Upper lobe of left lung (tissue), 6 donors: ENCODE data around the gene CNIH2. TPM values are rescaled to one million over a fixed set of nuclear protein-coding genes. Genes with fewer than 3 reads are reported as not detected.

Experiments
- ATAC-seq, 2 donors: fragments of 200-7000 bp; cut with Tn5 transposase; one replicate each; pipeline ENCODE4 v1.9.1; 2022; ENCODE audit warnings: mild to moderate bottlenecking in 2 of 2, moderate library complexity in 2 of 2; ENCODE audit not compliant: low FRiP score in 2 of 2
- DNase-seq, 2 donors: peaks; one replicate each; pipeline ENCODE4 v3.0.0-alpha.2; 2019 to 2020
- H3K27ac ChIP-seq, 4 donors: fragments of 200-600 bp; sonication (generic); one replicate each; pipeline ENCODE4 v1.5.1; 2016 to 2019
- H3K27me3 ChIP-seq, 4 donors: fragments of 200-600 bp; sonication (generic); one replicate each; pipeline ENCODE4 v1.5.1; 2017 to 2019
- H3K36me3 ChIP-seq, 4 donors: fragments of 200-600 bp; sonication (generic); one replicate each; pipeline ENCODE4 v1.5.1; 2016 to 2019
- H3K4me1 ChIP-seq, 4 donors: fragments of 200-600 bp; sonication (generic); one replicate each; pipeline ENCODE4 v1.5.1; 2018 to 2019
- H3K4me3 ChIP-seq, 4 donors: fragments of 200-600 bp; sonication (generic); one replicate each; pipeline ENCODE4 v1.5.1; 2017 to 2019; ENCODE audit warnings: mild to moderate bottlenecking in 2 of 4, moderate library complexity in 1 of 4
- H3K9me3 ChIP-seq, 4 donors: fragments of 200-600 bp; sonication (generic); one replicate each; pipeline ENCODE4 v1.5.1; 2018 to 2019
- CTCF ChIP-seq, 6 experiments: fragments of 450-650 bp in 4 of 6; fragments of 200-600 bp in 2 of 6; sonication (generic) in 2 of 6; IDR thresholded peaks; one replicate each; pipeline ENCODE4 v1.5.1; 2016 to 2019; ENCODE audit warnings: antibody characterized with exemption in 6 of 6
- EP300 ChIP-seq, 4 donors: sonication (generic); formaldehyde crosslinking; IDR thresholded peaks; one replicate each; pipeline ENCODE4 v1.5.1; 2017; ENCODE audit warnings: antibody characterized with exemption in 4 of 4, control low read depth in 2 of 4
- POLR2A ChIP-seq, 4 donors: fragments of 450-650 bp; IDR thresholded peaks; one replicate each; pipeline ENCODE4 v1.5.1; 2016 to 2017; ENCODE audit warnings: antibody characterized with exemption in 4 of 4, mild to moderate bottlenecking in 2 of 4
- POLR2AphosphoS5 ChIP-seq, 2 donors: sonication (generic); formaldehyde crosslinking; IDR thresholded peaks; one replicate each; pipeline ENCODE4 v1.5.1; 2017; ENCODE audit warnings: antibody characterized with exemption in 2 of 2
- WGBS, 2 donors: methylation state at CpG; one replicate each; pipeline ENCODE4 v1.1.5; 2017 to 2018; 5-methylcytosine and 5-hydroxymethylcytosine counted together
- total RNA-seq, 6 donors: library from RNA; depleted of rRNA in 4 of 6; stranded (reverse); fragments of >200 nt in 4 of 6; gene quantifications; one replicate each; pipeline versions ENCODE4 v1.1.0 to v1.2.1, GENCODE V29; 2016 to 2021
- donor health status: DM: no; HTN: no; CAD: no; lungs with moderate emphysema.
- donor health status: DM: no; HTN: yes; CAD: no; lungs with severe emphysema.

CNIH2 gene
- total RNA-seq, 6 donors from 2014 or later = 1.4 to 2.0 (median 1.6) TPM; not detected in 2

DNA sequence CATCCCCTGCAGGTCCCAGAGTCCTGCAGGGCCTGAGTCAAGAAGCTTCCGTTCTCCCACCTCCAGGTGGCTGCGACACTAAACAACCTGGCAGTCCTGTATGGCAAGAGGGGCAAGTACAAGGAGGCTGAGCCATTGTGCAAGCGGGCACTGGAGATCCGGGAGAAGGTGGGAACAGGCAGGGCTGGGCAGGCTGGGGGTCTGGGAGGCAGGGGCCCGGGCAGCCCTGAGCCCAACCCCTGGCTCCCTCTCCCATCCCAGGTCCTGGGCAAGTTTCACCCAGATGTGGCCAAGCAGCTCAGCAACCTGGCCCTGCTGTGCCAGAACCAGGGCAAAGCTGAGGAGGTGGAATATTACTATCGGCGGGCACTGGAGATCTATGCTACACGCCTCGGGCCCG, 14.2 kb upstream of the CNIH2 start:
- TF ChIP-seq POLR2A (IDR thresholded peaks at IDR 0.05) = no peak
- no peak for TF ChIP-seq CTCF (IDR thresholded peaks at IDR 0.05)
- no peak for TF ChIP-seq EP300 (IDR thresholded peaks at IDR 0.05)
- no peak for TF ChIP-seq POLR2AphosphoS5 (IDR thresholded peaks at IDR 0.05)
- WGBS, 2 donors = 92 to 95% methylated on average over 9 to 10 of the region's 10 CpGs
- Histone ChIP-seq H3K9me3 (no peaks in the 10 kb centered on the region), H3K36me3 (peaks cover 0 to 60% (median 29%) of the 10 kb centered on the region in 4 donors), H3K27me3 (no peaks in the 10 kb centered on the region), H3K4me3 (no peak overlapping the region), H3K27ac (no peak overlapping the region), H3K4me1 (peaks cover 11 to 14% (median 13%) of the 10 kb centered on the region in 4 donors)
- ATAC-seq (no peak), DNase-seq (no peak)

GRCh38 chr11:66264383-66264782, 13.6 kb upstream of the CNIH2 start:
- peaks cover 9 to 14% (median 12%) of the 10 kb centered on the region in 4 donors for H3K4me1 ChIP-seq
- H3K4me3 ChIP-seq = no peak overlapping the region
- H3K36me3 ChIP-seq = peaks cover 0 to 55% (median 29%) of the 10 kb centered on the region in 4 donors
- no peak for ATAC-seq
- no peak overlapping the region for H3K27ac ChIP-seq
- WGBS, 2 donors = 88 to 97% methylated on average over 7 to 8 of the region's 8 CpGs
- DNase-seq = no peak
- no peaks in the 10 kb centered on the region for H3K27me3 ChIP-seq
- TF ChIP-seq POLR2AphosphoS5 (IDR thresholded peaks at IDR 0.05) (no peak), POLR2A (IDR thresholded peaks at IDR 0.05) (no peak), CTCF (IDR thresholded peaks at IDR 0.05) (no peak), EP300 (IDR thresholded peaks at IDR 0.05) (no peak)
- H3K9me3 ChIP-seq = no peaks in the 10 kb centered on the region

GRCh38 chr11:66264914-66265313, 13.1 kb upstream of the CNIH2 start:
- Histone ChIP-seq H3K4me3 (no peak overlapping the region), H3K4me1 (peaks cover 14 to 20% (median 17%) of the 10 kb centered on the region in 4 donors), H3K27me3 (no peaks in the 10 kb centered on the region), H3K36me3 (peaks cover 0 to 52% (median 29%) of the 10 kb centered on the region in 4 donors), H3K9me3 (no peaks in the 10 kb centered on the region), H3K27ac (no peak overlapping the region)
- peak in 2 of 6 experiments; percentile 4 to 31 for TF ChIP-seq CTCF (IDR thresholded peaks at IDR 0.05)
- no peak for TF ChIP-seq POLR2A (IDR thresholded peaks at IDR 0.05)
- DNase-seq = no peak
- ATAC-seq = no peak
- WGBS, 2 donors = 80 to 87% methylated on average over 3 to 9 of the region's 12 CpGs

DNA sequence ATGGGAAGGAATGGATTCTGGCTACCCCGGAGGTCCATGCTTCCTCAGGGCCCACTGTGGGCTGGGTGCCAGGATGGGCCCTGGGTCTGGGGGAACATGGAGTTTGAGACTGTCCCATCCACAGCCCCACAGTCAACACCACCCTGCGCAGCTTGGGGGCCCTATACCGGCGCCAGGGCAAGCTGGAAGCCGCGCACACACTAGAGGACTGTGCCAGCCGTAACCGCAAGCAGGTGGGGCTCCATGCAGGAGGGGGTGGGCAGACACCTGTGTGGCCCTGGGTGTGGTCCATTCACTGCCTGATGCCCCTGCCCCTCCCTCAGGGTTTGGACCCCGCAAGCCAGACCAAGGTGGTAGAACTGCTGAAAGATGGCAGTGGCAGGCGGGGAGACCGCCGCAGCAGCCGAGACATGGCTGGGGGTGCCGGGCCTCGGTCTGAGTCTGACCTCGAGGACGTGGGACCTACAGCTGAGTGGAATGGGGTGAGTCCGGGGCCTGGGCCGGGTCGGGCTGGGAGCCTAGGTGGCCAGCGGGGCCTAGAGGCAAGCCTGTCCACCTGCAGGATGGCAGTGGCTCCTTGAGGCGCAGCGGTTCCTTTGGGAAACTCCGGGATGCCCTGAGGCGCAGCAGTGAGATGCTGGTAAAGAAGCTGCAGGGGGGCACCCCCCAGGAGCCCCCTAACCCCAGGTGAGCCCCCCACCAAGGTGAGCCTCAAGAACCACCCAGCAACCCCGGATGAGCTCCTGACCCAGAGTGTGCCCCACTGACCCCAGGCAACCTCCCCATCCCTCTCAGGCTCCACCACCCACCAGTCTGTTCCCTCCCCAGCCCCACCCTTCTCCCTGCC, 12.2 kb upstream of the CNIH2 start:
- Histone ChIP-seq H3K9me3 (no peaks in the 10 kb centered on the region), H3K36me3 (peaks cover 0 to 49% (median 25%) of the 10 kb centered on the region in 4 donors), H3K27me3 (no peaks in the 10 kb centered on the region), H3K4me1 (peaks cover 22 to 28% (median 25%) of the 10 kb centered on the region in 4 donors), H3K4me3 (no peak overlapping the region), H3K27ac (no peak overlapping the region)
- ATAC-seq (no peak), DNase-seq (peak in 1 of 2 donors; percentile 86)
- no peak for TF ChIP-seq POLR2A (IDR thresholded peaks at IDR 0.05)
- WGBS, 2 donors = 94 to 98% methylated on average over 9 to 26 of the region's 26 CpGs

DNA sequence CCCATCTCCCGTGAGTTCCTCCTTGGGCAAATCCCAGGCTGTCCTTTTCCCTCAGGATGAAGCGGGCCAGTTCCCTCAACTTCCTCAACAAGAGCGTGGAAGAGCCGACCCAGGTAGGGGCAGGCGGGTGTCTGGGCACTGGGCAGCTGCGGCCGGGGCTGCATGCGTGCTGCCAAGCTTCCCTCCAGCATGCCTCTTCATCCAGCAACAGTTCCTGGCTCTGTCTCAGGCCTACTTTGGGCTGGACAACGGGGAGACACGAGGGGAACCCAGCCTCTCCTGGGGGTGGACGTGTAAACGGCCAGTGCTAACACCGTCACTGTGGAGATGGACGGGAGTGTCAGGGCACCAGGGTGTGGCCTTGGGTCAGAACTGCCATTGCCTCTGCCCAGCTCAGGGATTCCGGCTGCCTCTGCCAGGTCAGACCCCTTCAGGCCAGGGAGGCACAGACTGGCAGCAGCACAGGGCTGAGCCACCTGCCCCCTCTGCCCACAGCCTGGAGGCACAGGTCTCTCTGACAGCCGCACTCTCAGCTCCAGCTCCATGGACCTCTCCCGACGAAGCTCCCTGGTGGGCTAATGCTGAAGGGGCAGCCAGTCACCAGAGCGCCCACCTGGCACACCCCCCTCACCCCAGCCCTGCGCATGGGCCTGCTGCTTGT, 11.5 kb upstream of the CNIH2 start:
- Histone ChIP-seq H3K9me3 (no peaks in the 10 kb centered on the region), H3K4me3 (peak overlapping the region in 2 of 4 donors; percentile 79 to 82), H3K4me1 (peaks cover 24 to 33% (median 26%) of the 10 kb centered on the region in 4 donors), H3K27me3 (no peaks in the 10 kb centered on the region), H3K36me3 (peaks cover 0 to 42% (median 21%) of the 10 kb centered on the region in 4 donors), H3K27ac (peak overlapping the region; percentile 96 to 98 (median 97))
- DNase-seq = peak in 1 of 2 donors; percentile 67
- TF ChIP-seq EP300 (IDR thresholded peaks at IDR 0.05) (no peak), POLR2A (IDR thresholded peaks at IDR 0.05) (no peak), CTCF (IDR thresholded peaks at IDR 0.05) (no peak), POLR2AphosphoS5 (IDR thresholded peaks at IDR 0.05) (no peak)
- ATAC-seq = no peak
- WGBS, 2 donors = 85 to 93% methylated on average over 18 to 19 of the region's 20 CpGs
